Ovary (tissue), 9 donors: Measurements from ENCODE around the gene RSRC1. TPM values are rescaled to one million over a fixed set of nuclear protein-coding genes. Genes with fewer than 3 reads are reported as not detected.
A peak's percentile ranks its signal among the peaks of the same experiment; 100 is the strongest.

Experiments
- DNase-seq, 5 donors: peaks; one replicate each; pipeline ENCODE4 v3.0.0-alpha.2; 2019 to 2020
- H3K27ac ChIP-seq, 2 donors: fragments of 200-600 bp; one replicate each; pipeline versions ENCODE4 v1.5.1 to v1.8.0; 2019 to 2022
- H3K27me3 ChIP-seq: fragments of 200-600 bp; one replicate; pipeline ENCODE4 v1.8.0; 2022
- H3K36me3 ChIP-seq: fragments of 200-600 bp; sonication (generic); one replicate; pipeline ENCODE4 v1.5.1; 2019
- H3K4me1 ChIP-seq: one replicate; pipeline ENCODE4 v1.8.1; 2013; ENCODE audit warnings: mild to moderate bottlenecking, moderate library complexity; ENCODE audit not compliant: insufficient read depth
- H3K4me3 ChIP-seq: fragments of 200-600 bp; sonication (generic); one replicate; pipeline ENCODE4 v1.5.1; 2017
- H3K9me3 ChIP-seq, 2 donors: fragments of 200-600 bp in 1 of 2; sonication (generic) in 1 of 2; one replicate each; pipeline versions ENCODE4 v1.5.1 to v1.8.1; 2013 to 2019; ENCODE audit warnings: mild to moderate bottlenecking in 1 of 2, moderate library complexity in 1 of 2
- CTCF ChIP-seq, 3 donors: fragments of 450-650 bp in 2 of 3; fragments of 200-600 bp in 1 of 3; IDR thresholded peaks; one replicate each; pipeline versions ENCODE4 v1.5.1 to v1.8.0; 2016 to 2022; ENCODE audit warnings: antibody characterized with exemption in 3 of 3, mild to moderate bottlenecking in 1 of 3
- EP300 ChIP-seq: sonication (generic); formaldehyde crosslinking; IDR thresholded peaks from one replicate; pipeline ENCODE4 v1.6.1; 2017; ENCODE audit warnings: antibody characterized with exemption
- POLR2A ChIP-seq: fragments of 450-650 bp; IDR thresholded peaks from one replicate; pipeline ENCODE4 v1.6.1; 2017; ENCODE audit warnings: antibody characterized with exemption, mild to moderate bottlenecking, moderate library complexity
- whole genome bisulfite sequencing, 3 donors: extraction: QIAGEN DNeasy Blood & Tissue Kit in 1 of 3; methylation state at CpG; one replicate each; pipeline versions ENCODE4 v1.1.5 to v1.1.7; 2013 to 2017; 5-methylcytosine and 5-hydroxymethylcytosine counted together
- intact Hi-C, 4 donors: fragments of 100-400 bp; cut with DNase I; formaldehyde crosslinking; loops; one replicate each; pipeline versions ENCODE4 v1.11.0 to v1.15.1; 2022 to 2023
- polyA plus RNA-seq, 2 donors: library from polyadenylated mRNA; stranded (reverse); fragments of 200-250 nt in 1 of 2; fragments of 350-450 nt in 1 of 2; fragmentation: Illumina TruSeq in 1 of 2; extraction: RNeasy Lipid Tissue Mini Kit (QIAGEN cat#74804) in 1 of 2; gene quantifications; one replicate each; pipeline ENCODE4 v1.2.3, GENCODE V29; 2013 to 2014
- total RNA-seq, 7 donors: library from RNA; depleted of rRNA in 2 of 7; stranded (reverse); fragments of >200 nt in 2 of 7; fragmentation: NEBNext Ultra II Directional in 3 of 7; extraction: Animal tissue kit (Norgen Biotek cat#: 25700) in 3 of 7; gene quantifications; one replicate each; pipeline versions ENCODE4 v1.1.0 to v1.2.4, GENCODE V29; 2016 to 2023
- donor health status: DM: no; HTN: no; CAD: no; lungs with moderate emphysema.
- donor health status: DM: no; HTN: no; CAD: no.
- donor health status: Bipolar disorder and iron deficiency.
- donor health status: DM: yes; HTN: yes; CAD: no.
- donor health status: DM: no; HTN: no; CAD: no.
- donor health status: DM: yes; HTN: yes; CAD: no.

Gene RSRC1
- total and polyA plus RNA-seq, 9 donors, result 13.4 to 45.1 (median 31.8) TPM

DNA sequence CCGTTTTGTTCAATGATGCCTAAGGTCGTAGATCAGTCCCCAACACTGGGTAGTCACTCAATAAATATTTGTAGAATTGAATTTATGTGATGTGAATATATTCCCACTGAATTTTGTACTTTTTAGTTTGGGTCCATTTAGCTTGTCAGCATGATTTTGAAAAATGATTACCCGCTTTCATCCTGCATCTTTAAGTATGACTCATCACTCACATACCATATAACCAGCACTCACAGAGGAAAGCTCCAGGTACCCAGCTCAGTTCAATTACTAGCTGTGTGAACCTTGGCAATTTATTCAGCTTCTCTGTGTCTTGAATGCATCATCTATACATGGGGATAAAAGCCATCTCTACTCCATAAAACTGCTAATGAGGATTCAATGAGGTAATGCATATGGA is 458.9 kb downstream of the RSRC1 start:
- Histone ChIP-seq H3K27ac (no peak overlapping the region), H3K4me1 (peaks cover 4% of the 10 kb centered on the region), H3K9me3 (no peaks in the 10 kb centered on the region), H3K36me3 (no peaks in the 10 kb centered on the region), H3K27me3 (no peaks in the 10 kb centered on the region), H3K4me3 (no peak overlapping the region)
- WGBS, 3 donors, result 73 to 79% (median 78%) methylated on average over 3 of the region's 3 CpGs
- TF ChIP-seq EP300, result no peak
- TF ChIP-seq CTCF (IDR thresholded peaks at IDR 0.05), result no peak
- no peak for TF ChIP-seq POLR2A
- intact Hi-C loops, result no loop called here
- DNase-seq, result no peak

DNA sequence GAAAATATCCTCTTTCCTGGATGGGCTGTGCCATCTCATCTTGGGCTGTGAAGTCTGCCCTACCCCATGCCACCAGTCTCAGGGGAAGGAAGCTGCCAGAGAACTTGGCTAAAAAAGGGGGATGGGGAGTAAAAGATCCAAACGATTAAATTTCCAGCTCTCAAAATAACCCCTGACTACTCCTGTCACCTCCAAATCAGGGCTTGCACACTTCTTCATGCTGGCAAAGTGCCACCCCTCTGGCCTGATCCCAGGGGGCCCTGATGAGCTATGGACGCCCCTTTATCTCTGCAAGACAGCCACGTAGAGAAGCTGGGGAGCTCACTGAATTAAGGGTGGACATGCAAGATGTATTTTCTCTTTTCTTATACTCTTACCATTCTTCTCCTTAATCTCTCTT is 459.9 kb downstream of the RSRC1 start:
- Histone ChIP-seq H3K27ac (no peak overlapping the region), H3K27me3 (no peaks in the 10 kb centered on the region), H3K9me3 (no peaks in the 10 kb centered on the region), H3K36me3 (no peaks in the 10 kb centered on the region), H3K4me3 (no peak overlapping the region), H3K4me1 (peaks cover 4% of the 10 kb centered on the region)
- WGBS, 3 donors, result 27 to 34% (median 30%) methylated on average over 3 of the region's 3 CpGs
- intact Hi-C loops, result no loop called here
- peak in 4 of 5 donors; percentile 19 to 41 (median 28) for DNase-seq
- TF ChIP-seq EP300 (no peak), POLR2A (no peak), CTCF (IDR thresholded peaks at IDR 0.05) (no peak)

DNA sequence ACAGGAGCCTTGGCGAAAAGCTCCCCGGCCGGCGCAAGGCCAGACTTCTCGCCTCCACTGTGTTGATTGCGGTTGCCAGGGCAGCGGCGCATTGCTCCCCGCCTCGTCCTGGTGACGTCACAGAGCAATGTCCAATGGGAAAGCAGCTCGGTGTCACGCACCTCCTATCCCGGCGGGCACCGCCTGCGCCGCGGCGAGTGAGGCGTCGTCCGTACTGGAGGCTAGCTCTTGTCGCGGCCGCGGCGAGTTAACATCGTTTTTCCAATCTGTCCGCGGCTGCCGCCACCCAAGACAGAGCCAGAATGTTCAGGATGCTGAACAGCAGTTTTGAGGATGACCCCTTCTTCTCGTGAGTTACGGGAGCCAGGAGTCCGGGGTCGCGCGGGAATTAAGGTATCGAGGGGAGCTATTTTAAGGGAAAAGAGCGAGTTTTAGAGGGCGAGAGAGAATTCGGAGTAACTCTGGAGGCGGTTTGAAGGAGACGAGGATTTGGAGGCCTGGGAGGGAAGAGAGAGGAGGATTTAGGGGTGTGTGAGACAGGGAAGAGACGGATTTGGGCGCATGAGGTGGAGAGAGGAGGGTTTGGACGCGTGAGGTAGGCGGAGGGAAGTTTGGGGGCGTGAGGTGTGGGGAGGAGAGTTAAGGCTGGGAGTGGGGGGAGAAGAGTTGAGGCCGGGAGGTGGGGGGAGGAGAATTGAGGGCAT is 461.3 kb downstream of the RSRC1 start, which contains the start of gene MLF1:
MLF1 (plus strand) TSS at position 196 of the 704 bp plus-strand sequence; CDS start at position 303, 107 bp downstream.
- H3K9me3 ChIP-seq, result no peaks in the 10 kb centered on the region
- 0% methylated on average over 51 of the region's 51 CpGs for WGBS, 3 donors
- peaks cover 4% of the 10 kb centered on the region for H3K4me1 ChIP-seq
- DNase-seq, result peak; percentile 97 to 99 (median 98)
- H3K4me3 ChIP-seq, result peak within 1 kb of the TSS; percentile 72
- TF ChIP-seq POLR2A (peak; percentile 98), CTCF (IDR thresholded peaks at IDR 0.05) (no peak), EP300 (no peak)
- H3K27me3 ChIP-seq, result no peaks in the 10 kb centered on the region
- no peaks in the 10 kb centered on the region for H3K36me3 ChIP-seq
- intact Hi-C loops, result no loop called here
- peak within 1 kb of the TSS; percentile 55 to 66 for H3K27ac ChIP-seq

GRCh38 chr3:158571969-158572765 is 462.3 kb downstream of the RSRC1 start:
- Histone ChIP-seq H3K27me3 (no peaks in the 10 kb centered on the region), H3K27ac (no peak overlapping the region), H3K4me1 (peaks cover 4% of the 10 kb centered on the region), H3K9me3 (no peaks in the 10 kb centered on the region), H3K36me3 (no peaks in the 10 kb centered on the region), H3K4me3 (no peak overlapping the region)
- DNase-seq, result peak in 2 of 5 donors; percentile 20
- no peak for TF ChIP-seq CTCF (IDR thresholded peaks at IDR 0.05)
- TF ChIP-seq EP300, result no peak
- no peak for TF ChIP-seq POLR2A
- intact Hi-C loops, result no loop called here
- WGBS, 3 donors, result 81 to 87% (median 82%) methylated on average over 16 of the region's 16 CpGs
